Measurements from ENCODE around the gene DIDO1.

Gene DIDO1

GRCh38 chr20:62949962-62950361 is 23.7 kb upstream of the DIDO1 start:
- DNase-seq, result no peak

GRCh38 chr20:62949153-62949821 is 23.0 kb upstream of the DIDO1 start:
- DNase-seq, result no peak

GRCh38 chr20:62947532-62948300 is 21.4 kb upstream of the DIDO1 start:
- DNase-seq, result no peak

GRCh38 chr20:62946918-62947317 is 20.6 kb upstream of the DIDO1 start:
- DNase-seq, result no peak

- DNase-seq, result no peak
Observed at GRCh38 chr20:62945771-62946339, 19.6 kb upstream of the DIDO1 start.

- no peak for DNase-seq
Observed at GRCh38 chr20:62944746-62945145, 18.4 kb upstream of the DIDO1 start.

- DNase-seq, result no peak
Observed at GRCh38 chr20:62944184-62944583, 17.9 kb upstream of the DIDO1 start.

- no peak for DNase-seq
Observed at GRCh38 chr20:62943396-62943795, 17.1 kb upstream of the DIDO1 start.

GRCh38 chr20:62942456-62942855 is 16.2 kb upstream of the DIDO1 start:
- no peak for DNase-seq

GRCh38 chr20:62941792-62942191 is 15.5 kb upstream of the DIDO1 start:
- no peak for DNase-seq

- no peak for DNase-seq
Observed at GRCh38 chr20:62940875-62941274, 14.6 kb upstream of the DIDO1 start.

- peak; percentile 55 for DNase-seq
Observed at GRCh38 chr20:62938105-62938888, 12.0 kb upstream of the DIDO1 start, which contains the start of gene GID8. GID8 (plus strand) TSS chr20:62938147; CDS start chr20:62941503, 3,356 bp downstream.

- peak; percentile 95 for DNase-seq
Observed at GRCh38 chr20:62937268-62938104, 11.2 kb upstream of the DIDO1 start.

- DNase-seq, result no peak
Observed at GRCh38 chr20:62935968-62936585, 9.8 kb upstream of the DIDO1 start.

GRCh38 chr20:62935204-62935967 is 9.1 kb upstream of the DIDO1 start:
- DNase-seq, result no peak

- DNase-seq, result no peak
Observed at GRCh38 chr20:62933966-62934365, 7.7 kb upstream of the DIDO1 start.

- DNase-seq, result no peak
Observed at GRCh38 chr20:62931464-62931863, 5.2 kb upstream of the DIDO1 start.

GRCh38 chr20:62929051-62929538 is 2.8 kb upstream of the DIDO1 start:
- DNase-seq, result peak; percentile 11

- DNase-seq, result no peak
Observed at GRCh38 chr20:62928246-62928939, 2.1 kb upstream of the DIDO1 start.

- no peak for DNase-seq
Observed at GRCh38 chr20:62927128-62927705, 912 bp upstream of the DIDO1 start.
